Heart right ventricle (tissue), 16 donors: Measurements from ENCODE around the gene USP44. TPM values are rescaled to one million over a fixed set of nuclear protein-coding genes. Genes with fewer than 3 reads are reported as not detected.

ENCODE experiments used
- ATAC-seq, 8 donors: fragments of 200-7000 bp; cut with Tn5 transposase; one replicate each; pipeline ENCODE4 v1.9.1; 2020; ENCODE audit warnings: mild to moderate bottlenecking in 8 of 8, moderate library complexity in 8 of 8, moderate number of reproducible peaks in 1 of 8
- DNase-seq, 2 donors: peaks; one replicate each; pipeline ENCODE4 v3.0.0-alpha.2; 2020
- H3K27ac ChIP-seq, 10 donors: fragments of 200-600 bp; sonication (generic) in 2 of 10; one replicate each; pipeline versions ENCODE4 v1.5.0 to v1.8.0; 2020 to 2022; ENCODE audit warnings: mild to moderate bottlenecking in 3 of 10
- H3K27me3 ChIP-seq, 7 donors: fragments of 200-600 bp; one replicate each; pipeline ENCODE4 v1.8.0; 2021 to 2022; ENCODE audit warnings: mild to moderate bottlenecking in 2 of 7
- H3K36me3 ChIP-seq, 9 donors: fragments of 200-600 bp; sonication (generic) in 1 of 9; one replicate each; pipeline versions ENCODE4 v1.5.0 to v1.8.0; 2020 to 2022; ENCODE audit warnings: mild to moderate bottlenecking in 2 of 9
- H3K4me1 ChIP-seq, 9 donors: fragments of 200-600 bp; sonication (generic) in 1 of 9; one replicate each; pipeline versions ENCODE4 v1.5.0 to v1.8.0; 2020 to 2022; ENCODE audit warnings: mild to moderate bottlenecking in 4 of 9
- H3K4me3 ChIP-seq, 10 donors: fragments of 200-600 bp; sonication (generic) in 2 of 10; one replicate each; pipeline versions ENCODE4 v1.5.0 to v1.8.0; 2020 to 2022; ENCODE audit warnings: mild to moderate bottlenecking in 7 of 10, moderate library complexity in 2 of 10
- H3K9me3 ChIP-seq, 11 donors: fragments of 200-600 bp in 10 of 11; sonication (generic) in 2 of 11; one replicate each; pipeline versions ENCODE4 v1.5.0 to v1.8.0; 2013 to 2022; ENCODE audit warnings: mild to moderate bottlenecking in 2 of 11, control low read depth in 1 of 11, moderate library complexity in 1 of 11
- CTCF ChIP-seq, 9 donors: fragments of 200-600 bp; sonication (generic) in 2 of 9; IDR thresholded peaks; one replicate each; pipeline versions ENCODE4 v1.5.0 to v1.8.0; 2021 to 2022; ENCODE audit warnings: antibody characterized with exemption in 9 of 9, mild to moderate bottlenecking in 5 of 9, moderate library complexity in 1 of 9
- WGBS, 2 donors: extraction: QIAGEN DNeasy Blood & Tissue Kit; methylation state at CpG; one replicate each; pipeline ENCODE4 v1.1.7; 2013; ENCODE audit warnings: inconsistent platforms in 1 of 2; 5-methylcytosine and 5-hydroxymethylcytosine counted together
- intact Hi-C, 10 donors: fragments of 100-400 bp; cut with DNase I; formaldehyde crosslinking; loops; one replicate each; pipeline versions ENCODE4 v1.11.1 to v1.14.2; 2022
- long read RNA-seq, 3 donors: library from polyadenylated mRNA; unstranded; transcript quantifications; one replicate each; pipeline ENCODE4 v2.0.0, GENCODE V29; 2020 to 2021
- polyA plus RNA-seq, 2 donors: library from polyadenylated mRNA; stranded (reverse); fragments of 200-250 nt; gene quantifications; one replicate each; pipeline ENCODE4 v1.2.3, GENCODE V29; 2013
- total RNA-seq, 10 donors: library from RNA; stranded (reverse); fragmentation: NEBNext Ultra II Directional in 3 of 10; extraction: Animal tissue kit (Norgen Biotek cat#: 25700) in 3 of 10; gene quantifications; one replicate each; pipeline versions ENCODE4 v1.2.1 to v1.2.4, GENCODE V29; 2021 to 2023
- donor health status: Arrhythmogenic right ventricular cardiomyopathy.
- donor health status: ischemic (EF 13 %, LVEDD 7.1; RV severe dilation, severe dysfunction).
- donor health status: healthy with polysubstance abuse.
- donor health status: DM: no; HTN: yes; CAD: no.
- donor health status: DM: no; HTN: no; CAD: no.
- donor health status: ischemic (EF 25% LVEDD 6.9; RV normal size, moderate dysfunction).
- donor health status: ischemic (EF 25% LVEDD 5.7; RV mildly dilated, moderate dysfunction).
- donor health status: healthy.
- donor health status: DM: yes; HTN: yes; CAD: no.
- donor health status: Ischemic cardiomyopathy.
- donor health status: ischemic (EF 35%, LVEDD 5.7; RV mildly dilated, moderate dysfunction).
- donor health status: nonischemic (EF 11% LVEDD 7.7; RV severe dilation, severe dysfunction).
- donor health status: DM: yes; HTN: yes; CAD: no.
- donor health status: PGD.
- donor health status: ischemic (EF 29% LVEDD 5.4; RV normal size, mild dysfunction).
- donor health status: nonischemic (EF 23%, LVEDD 6.1; RV moderate dilation, normal function).

Gene USP44
- total RNA-seq (under 1 TPM in 9 of 10 donors, not detected in 1; 0.19 to 0.89 (median 0.31) TPM), polyA plus RNA-seq (under 1 TPM; 0.06 to 0.73 TPM)
- long read RNA-seq, donor 1, partial matches to known transcripts, result 0 of 1 reads
- long read RNA-seq, donor 1, other reads (novel, unspliced or antisense), result 1 of 1 reads
- long read RNA-seq, donor 2, partial matches to known transcripts, result 0 of 1 reads
- long read RNA-seq, donor 2, other reads (novel, unspliced or antisense), result 1 of 1 reads
- long read RNA-seq, donor 3, result 0 reads

DNA sequence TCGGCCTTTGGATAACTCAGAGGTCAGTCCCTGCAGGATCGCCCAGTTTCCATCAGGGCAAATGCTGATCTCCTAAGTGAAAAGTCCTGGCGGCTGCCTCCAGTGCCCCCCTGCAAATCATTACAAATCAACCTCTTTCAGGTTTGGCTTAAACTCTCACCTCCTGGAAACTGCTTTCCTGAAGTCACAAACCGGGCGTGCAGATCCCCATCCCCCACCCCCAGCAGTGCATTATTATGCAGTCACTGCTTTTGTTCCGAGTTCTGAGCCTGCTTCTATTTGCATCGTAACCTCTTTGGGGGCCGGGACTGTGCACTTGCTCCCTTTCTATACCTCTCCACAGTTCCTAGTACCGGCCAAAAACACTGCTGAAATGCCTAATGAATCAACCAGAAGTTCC is at the start of gene USP44:
TSS of gene USP44 (minus strand) at position 172 of the 400 bp plus-strand sequence. CDS start 17,220 bp downstream, outside the sequence.
- ATAC-seq (no peak), DNase-seq (no peak)
- intact Hi-C loops, result no loop called here
- no peak for TF ChIP-seq CTCF (IDR thresholded peaks at IDR 0.05)
- H3K9me3 ChIP-seq, result peaks cover 0 to 9% (median 0%) of the 10 kb centered on the region in 11 donors
- H3K4me3 ChIP-seq, result no peak within 1 kb of the TSS
- peaks cover 0 to 14% (median 9%) of the 10 kb centered on the region in 9 donors for H3K4me1 ChIP-seq
- WGBS, 2 donors, result 30 to 39% methylated on average over 9 of the region's 9 CpGs
- no peak within 1 kb of the TSS for H3K27ac ChIP-seq
- peaks cover 0 to 46% (median 17%) of the 10 kb centered on the region in 7 donors for H3K27me3 ChIP-seq
- H3K36me3 ChIP-seq, result no peaks in the 10 kb centered on the region

GRCh38 chr12:95600567-95600966 is 49.3 kb upstream of the USP44 start:
- Histone ChIP-seq H3K36me3 (no peaks in the 10 kb centered on the region), H3K9me3 (no peaks in the 10 kb centered on the region), H3K4me3 (no peak overlapping the region), H3K4me1 (peaks cover 2 to 28% (median 11%) of the 10 kb centered on the region in 9 donors), H3K27me3 (no peaks in the 10 kb centered on the region), H3K27ac (peak overlapping the region in 6 of 10 donors; percentile 34 to 62 (median 54))
- TF ChIP-seq CTCF (IDR thresholded peaks at IDR 0.05), result no peak
- WGBS, 2 donors, result 89 to 90% methylated on average over 8 of the region's 8 CpGs
- ATAC-seq (peak in 6 of 8 donors; percentile 35 to 73 (median 52)), DNase-seq (peak in 1 of 2 donors; percentile 30)
- intact Hi-C loops, result no loop called here

- TF ChIP-seq CTCF (IDR thresholded peaks at IDR 0.05), result no peak
- Histone ChIP-seq H3K27me3 (no peaks in the 10 kb centered on the region), H3K9me3 (no peaks in the 10 kb centered on the region), H3K36me3 (no peaks in the 10 kb centered on the region), H3K4me3 (no peak overlapping the region), H3K4me1 (peaks cover 0 to 21% (median 4%) of the 10 kb centered on the region in 9 donors), H3K27ac (peak overlapping the region in 2 of 10 donors; percentile 50 to 62)
- WGBS, 2 donors, result 92 to 93% methylated on average over 5 of the region's 5 CpGs
- DNase-seq (no peak), ATAC-seq (no peak)
- intact Hi-C loops, result loop anchor here in 1 of 10 donors (10.0 kb wide), 1 partner anchor 105 kb away; no protein-coding TSS in a partner anchor
Observed at GRCh38 chr12:95599880-95600279, 48.6 kb upstream of the USP44 start.

GRCh38 chr12:95594136-95594535 is 42.9 kb upstream of the USP44 start:
- Histone ChIP-seq H3K27me3 (no peaks in the 10 kb centered on the region), H3K4me1 (peaks cover 2 to 23% (median 14%) of the 10 kb centered on the region in 9 donors), H3K27ac (peak overlapping the region in 6 of 10 donors; percentile 12 to 68 (median 66)), H3K9me3 (no peaks in the 10 kb centered on the region), H3K4me3 (no peak overlapping the region), H3K36me3 (no peaks in the 10 kb centered on the region)
- no peak for TF ChIP-seq CTCF (IDR thresholded peaks at IDR 0.05)
- ATAC-seq (no peak), DNase-seq (no peak)
- 72 to 77% methylated on average over 2 of the region's 2 CpGs for WGBS, 2 donors
- intact Hi-C loops, result loop anchor here in 1 of 10 donors (10.0 kb wide), 1 partner anchor 111 kb away; no protein-coding TSS in a partner anchor
